HCT116 (cell line): Measurements from ENCODE around the gene GLUD1. TPM values are rescaled to one million over a fixed set of nuclear protein-coding genes. Genes with fewer than 3 reads are reported as not detected.

Experiments used
- ATAC-seq: fragments of 200-7000 bp; cut with Tn5 transposase; 2 replicates; pipeline ENCODE4 v1.9.1; 2020; ENCODE audit warnings: mild to moderate bottlenecking, moderate library complexity
- BruUV-seq: library from RNA; stranded (reverse); fragments of 400-500 nt; replicated peaks from 2 replicates; lab custom pipeline; 2021; lab: Mats Ljungman, UMichigan
- CTCF ChIA-PET: fragments of 300-600 bp; sonication (Branson Sonifier 250); formaldehyde crosslinking; loops from one replicate; lab custom pipeline; 2021; ENCODE audit warnings: antibody characterized with exemption; lab: Charles Lee
- POLR2A ChIA-PET: fragments of 300-600, 350-600 bp; sonication (Branson Sonifier 250); formaldehyde crosslinking; loops from one replicate; lab custom pipeline; 2021; ENCODE audit warnings: antibody characterized with exemption; lab: Charles Lee
- RAD21 ChIA-PET, 2 experiments: fragments of 300-600 bp; sonication (Branson Sonifier 250); formaldehyde crosslinking; loops; one replicate each; lab custom pipeline; 2023; ENCODE audit warnings: low total read pairs in 2 of 2; ENCODE audit not compliant: uncharacterized antibody in 2 of 2, unreplicated experiment in 2 of 2, low non-redundant PET in 1 of 2; lab: Charles Lee
- DNase-seq: peaks from one replicate; pipeline ENCODE4 v3.0.0-alpha.2; 2010; ENCODE audit warnings: low read depth, low spot score
- H2AFZ ChIP-seq: fragments of 200-600 bp; shearing (Covaris generic), sonication (generic); 2 replicates; pipeline ENCODE4 v1.6.1; 2017; ENCODE audit warnings: low read depth, mixed run types, mixed read lengths, antibody characterized with exemption, low read length; ENCODE audit not compliant: poor library complexity, severe bottlenecking
- H3K27ac ChIP-seq: 2 replicates; pipeline ENCODE4 v1.5.1; 2012; ENCODE audit warnings: low read depth, low read length
- H3K27me3 ChIP-seq: fragments of 200-600 bp; sonication (generic); 2 replicates; pipeline ENCODE4 v1.6.1; 2016; ENCODE audit warnings: mixed run types, low read length, mixed read lengths; ENCODE audit not compliant: insufficient read depth
- H3K36me3 ChIP-seq, 2 experiments: fragments of 200-500 bp in 1 of 2; fragments of 200-600 bp in 1 of 2; sonication (Bioruptor generic) in 1 of 2; sonication (generic) in 1 of 2; 2 replicates each; pipeline versions ENCODE4 v1.5.1 to v1.6.1; 2014 to 2016; ENCODE audit warnings: low read length in 2 of 2, inconsistent platforms in 1 of 2, mixed read lengths in 1 of 2, mixed run types in 1 of 2; ENCODE audit not compliant: insufficient read depth in 2 of 2, control insufficient read depth in 1 of 2
- H3K4me1 ChIP-seq, 2 experiments: fragments of 200-600 bp in 1 of 2; sonication (generic) in 1 of 2; 2 replicates each; pipeline versions ENCODE4 v1.5.1 to v1.6.1; 2012 to 2017; ENCODE audit warnings: low read length in 2 of 2, inconsistent platforms in 1 of 2, mild to moderate bottlenecking in 1 of 2, mixed read lengths in 1 of 2, mixed run types in 1 of 2, moderate library complexity in 1 of 2; ENCODE audit not compliant: insufficient read depth in 2 of 2, control insufficient read depth in 1 of 2
- H3K4me2 ChIP-seq: fragments of 200-600 bp; sonication (generic); 2 replicates; pipeline ENCODE4 v1.6.1; 2017; ENCODE audit warnings: mixed run types, low read length, mixed read lengths
- H3K4me3 ChIP-seq, 2 experiments: fragments of 200-600 bp in 1 of 2; sonication (generic) in 1 of 2; replicated peaks in 1 of 2; 2 replicates each; pipeline ENCODE4 v1.5.1; 2011 to 2016; ENCODE audit warnings: low read length in 2 of 2, control low read depth in 1 of 2, low read depth in 1 of 2, mild to moderate bottlenecking in 1 of 2, mixed read lengths in 1 of 2, mixed run types in 1 of 2
- H3K79me2 ChIP-seq: fragments of 200-600 bp; sonication (generic); 2 replicates; pipeline ENCODE4 v1.6.1; 2017; ENCODE audit warnings: mild to moderate bottlenecking, mixed run types, low read length, moderate library complexity, mixed read lengths; ENCODE audit not compliant: insufficient read depth
- H3K9ac ChIP-seq: fragments of 200-600 bp; sonication (generic); 2 replicates; pipeline ENCODE4 v1.6.1; 2016; ENCODE audit warnings: low read length, mixed read lengths
- H3K9me2 ChIP-seq: fragments of 200-600 bp; sonication (generic), shearing (Covaris generic); 2 replicates; pipeline ENCODE4 v1.6.1; 2017; ENCODE audit warnings: mixed run types, mild to moderate bottlenecking, moderate library complexity; ENCODE audit not compliant: insufficient read depth
- H3K9me3 ChIP-seq, 2 experiments: fragments of 200-500 bp in 1 of 2; fragments of 200-600 bp in 1 of 2; sonication (Bioruptor generic) in 1 of 2; sonication (generic) in 1 of 2; 2 replicates each; pipeline ENCODE4 v1.6.1; 2014 to 2017; ENCODE audit warnings: low read length in 2 of 2, mixed read lengths in 2 of 2, inconsistent platforms in 1 of 2, low read depth in 1 of 2, mild to moderate bottlenecking in 1 of 2, mixed run types in 1 of 2, moderate library complexity in 1 of 2; ENCODE audit not compliant: control insufficient read depth in 1 of 2, insufficient read depth in 1 of 2
- H4K20me1 ChIP-seq: fragments of 200-600 bp; sonication (generic), shearing (Covaris generic); 2 replicates; pipeline ENCODE4 v1.6.1; 2017; ENCODE audit warnings: mixed run types, mild to moderate bottlenecking, moderate library complexity; ENCODE audit not compliant: insufficient read depth
- CBX3 ChIP-seq: IDR thresholded peaks from 2 replicates; pipeline ENCODE4 v1.6.1; 2012; ENCODE audit warnings: low read depth
- CEBPB ChIP-seq: IDR thresholded peaks from 2 replicates; pipeline ENCODE4 v1.6.1; 2012; ENCODE audit warnings: low read depth
- EGR1 ChIP-seq: IDR thresholded peaks from 2 replicates; pipeline ENCODE4 v1.6.1; 2012; ENCODE audit warnings: low read depth
- ELF1 ChIP-seq: IDR thresholded peaks from 2 replicates; pipeline ENCODE4 v1.6.1; 2012; ENCODE audit warnings: low read depth, borderline replicate concordance
- EZH2 ChIP-seq: fragments of 200-600 bp; sonication (generic); IDR thresholded peaks from 2 replicates; pipeline ENCODE4 v1.6.1; 2017; ENCODE audit warnings: antibody characterized with exemption, mixed run types
- EZH2phosphoT487 ChIP-seq: fragments of 200-600 bp; IDR thresholded peaks from 2 replicates; pipeline ENCODE4 v1.6.1; 2018; ENCODE audit warnings: antibody characterized with exemption, borderline replicate concordance
- FOSL1 ChIP-seq: IDR thresholded peaks from 2 replicates; pipeline ENCODE4 v1.6.1; 2012; ENCODE audit warnings: low read depth
- JUND ChIP-seq: IDR thresholded peaks from 2 replicates; pipeline ENCODE4 v1.6.1; 2012
- POLR2A ChIP-seq: IDR thresholded peaks from 2 replicates; pipeline ENCODE4 v1.7.0; 2011; ENCODE audit warnings: borderline replicate concordance; ENCODE audit not compliant: insufficient read depth, insufficient read length; ENCODE audit errors: extremely low read depth
- POLR2AphosphoS5 ChIP-seq: IDR thresholded peaks from 2 replicates; pipeline ENCODE4 v1.6.1; 2011; ENCODE audit warnings: mild to moderate bottlenecking, low read depth, low read length, moderate library complexity
- RAD21 ChIP-seq: IDR thresholded peaks from 2 replicates; pipeline ENCODE4 v1.6.1; 2012; ENCODE audit warnings: low read depth, mild to moderate bottlenecking
- SIN3A ChIP-seq: IDR thresholded peaks from 2 replicates; pipeline ENCODE4 v1.6.1; 2012; ENCODE audit warnings: low read depth
- YY1 ChIP-seq: IDR thresholded peaks from 2 replicates; pipeline ENCODE4 v1.6.1; 2011; ENCODE audit warnings: low read length, low read depth, moderate library complexity, mild to moderate bottlenecking; ENCODE audit not compliant: insufficient replicate concordance; ENCODE audit errors: extremely low read depth
- ZFX ChIP-seq: fragments of 450-650 bp; IDR thresholded peaks from 2 replicates; pipeline ENCODE4 v1.6.1; 2017
- ZNF274 ChIP-seq: fragments of 200-500 bp; sonication (Bioruptor generic); IDR thresholded peaks from 2 replicates; pipeline ENCODE4 v1.6.1; 2014; ENCODE audit warnings: mild to moderate bottlenecking, low read depth, low read length, inconsistent platforms
- intact Hi-C: fragments of 100-400 bp; cut with micrococcal nuclease; formaldehyde crosslinking; loops from 2 replicates; pipeline ENCODE4 v1.10.0; 2022
- total RNA-seq: library from RNA; stranded (reverse); gene quantifications from one replicate; pipeline ENCODE4 v1.2.1, GENCODE V29; 2021; ENCODE audit not compliant: unreplicated experiment
- TF ChIP-seq, protein P1 (sequence below): IDR thresholded peaks from 2 replicates; pipeline ENCODE4 v1.6.1; 2012
- TF ChIP-seq, protein P2 (sequence below): IDR thresholded peaks from 2 replicates; pipeline ENCODE4 v1.6.1; 2011; ENCODE audit warnings: mild to moderate bottlenecking, low read length, moderate library complexity; ENCODE audit not compliant: insufficient replicate concordance; ENCODE audit errors: extremely low read depth
- TF ChIP-seq, protein P3 (sequence below), 3 experiments: fragments of 200-600 bp in 1 of 3; sonication (generic) in 1 of 3; IDR thresholded peaks in 2 of 3; conservative IDR thresholded peaks in 1 of 3; 2 replicates each; pipeline ENCODE4 v1.5.1; 2012 to 2017; ENCODE audit warnings: low read depth in 2 of 3, low read length in 2 of 3, antibody characterized with exemption in 1 of 3, borderline replicate concordance in 1 of 3, control low read depth in 1 of 3, mild to moderate bottlenecking in 1 of 3, mixed read lengths in 1 of 3, mixed run types in 1 of 3, moderate library complexity in 1 of 3; ENCODE audit not compliant: insufficient read depth in 1 of 3
- TF ChIP-seq, protein P4 (sequence below): IDR thresholded peaks from 2 replicates; pipeline ENCODE4 v1.6.1; 2012

GLUD1 gene
- total RNA-seq, 1 experiment from 2014 or later = 131 TPM

DNA sequence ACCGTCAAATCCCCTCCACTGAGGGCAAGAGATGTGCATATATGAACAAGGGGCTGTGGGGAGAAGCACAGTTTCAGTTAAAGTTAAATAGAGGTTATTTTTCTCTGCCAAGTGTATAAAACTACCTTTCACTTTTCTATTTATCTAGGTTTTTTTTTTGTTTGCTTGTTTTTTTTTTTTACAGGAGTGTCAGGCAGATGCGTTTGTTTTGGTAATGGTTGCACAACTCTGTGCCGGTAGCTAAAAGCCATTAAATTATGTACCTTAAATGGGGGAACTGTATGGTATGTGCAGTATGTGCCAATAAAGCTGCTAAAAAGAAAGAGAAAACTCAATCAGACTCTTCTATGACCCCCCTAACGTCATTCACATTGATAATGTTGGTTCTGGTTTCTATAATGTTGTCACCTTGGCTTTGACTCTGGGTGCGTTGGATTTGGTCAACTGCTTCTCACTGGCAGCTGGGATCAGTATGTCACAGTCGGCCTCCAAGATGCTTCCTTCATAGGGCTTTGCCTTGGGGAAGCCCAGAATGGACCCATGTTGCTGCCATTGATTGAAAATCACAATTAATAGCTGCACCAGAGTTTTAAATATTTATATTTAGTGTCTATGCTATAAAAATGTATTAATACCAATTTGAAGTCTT is 34.2 kb downstream of the GLUD1 start:
- no TSS peak for BruUV-seq
- Histone ChIP-seq H3K27ac (no peak overlapping the region), H3K4me3 (no peak overlapping the region), H3K79me2 (no peaks in the 10 kb centered on the region), H3K9me2 (no peaks in the 10 kb centered on the region), H3K9ac (no peak overlapping the region), H3K4me1 (no peaks in the 10 kb centered on the region), H3K9me3 (no peaks in the 10 kb centered on the region), H4K20me1 (no peaks in the 10 kb centered on the region), H3K36me3 (peaks cover 43% of the 10 kb centered on the region in 2 experiments), H3K4me2 (no peak overlapping the region), H2AFZ (no peak overlapping the region), H3K27me3 (no peaks in the 10 kb centered on the region)
- ATAC-seq (no peak), DNase-seq (no peak)
- ChIA-PET RAD21 (no interaction called here), POLR2A (no interaction called here), CTCF (no interaction called here)
- TF ChIP-seq RAD21 (no peak), POLR2A (no peak), EGR1 (no peak), FOSL1 (no peak), YY1 (no peak), ZNF274 (no peak), CBX3 (no peak), ELF1 (no peak), EZH2phosphoT487 (no peak), ZFX (no peak), POLR2AphosphoS5 (no peak), JUND (no peak), SIN3A (no peak), EZH2 (no peak), CEBPB (no peak)
- TF ChIP-seq, protein P1, sequence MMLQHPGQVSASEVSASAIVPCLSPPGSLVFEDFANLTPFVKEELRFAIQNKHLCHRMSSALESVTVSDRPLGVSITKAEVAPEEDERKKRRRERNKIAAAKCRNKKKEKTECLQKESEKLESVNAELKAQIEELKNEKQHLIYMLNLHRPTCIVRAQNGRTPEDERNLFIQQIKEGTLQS = no peak
- TF ChIP-seq, protein P2, sequence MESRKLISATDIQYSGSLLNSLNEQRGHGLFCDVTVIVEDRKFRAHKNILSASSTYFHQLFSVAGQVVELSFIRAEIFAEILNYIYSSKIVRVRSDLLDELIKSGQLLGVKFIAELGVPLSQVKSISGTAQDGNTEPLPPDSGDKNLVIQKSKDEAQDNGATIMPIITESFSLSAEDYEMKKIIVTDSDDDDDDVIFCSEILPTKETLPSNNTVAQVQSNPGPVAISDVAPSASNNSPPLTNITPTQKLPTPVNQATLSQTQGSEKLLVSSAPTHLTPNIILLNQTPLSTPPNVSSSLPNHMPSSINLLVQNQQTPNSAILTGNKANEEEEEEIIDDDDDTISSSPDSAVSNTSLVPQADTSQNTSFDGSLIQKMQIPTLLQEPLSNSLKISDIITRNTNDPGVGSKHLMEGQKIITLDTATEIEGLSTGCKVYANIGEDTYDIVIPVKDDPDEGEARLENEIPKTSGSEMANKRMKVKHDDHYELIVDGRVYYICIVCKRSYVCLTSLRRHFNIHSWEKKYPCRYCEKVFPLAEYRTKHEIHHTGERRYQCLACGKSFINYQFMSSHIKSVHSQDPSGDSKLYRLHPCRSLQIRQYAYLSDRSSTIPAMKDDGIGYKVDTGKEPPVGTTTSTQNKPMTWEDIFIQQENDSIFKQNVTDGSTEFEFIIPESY = no peak
- TF ChIP-seq, protein P3, sequence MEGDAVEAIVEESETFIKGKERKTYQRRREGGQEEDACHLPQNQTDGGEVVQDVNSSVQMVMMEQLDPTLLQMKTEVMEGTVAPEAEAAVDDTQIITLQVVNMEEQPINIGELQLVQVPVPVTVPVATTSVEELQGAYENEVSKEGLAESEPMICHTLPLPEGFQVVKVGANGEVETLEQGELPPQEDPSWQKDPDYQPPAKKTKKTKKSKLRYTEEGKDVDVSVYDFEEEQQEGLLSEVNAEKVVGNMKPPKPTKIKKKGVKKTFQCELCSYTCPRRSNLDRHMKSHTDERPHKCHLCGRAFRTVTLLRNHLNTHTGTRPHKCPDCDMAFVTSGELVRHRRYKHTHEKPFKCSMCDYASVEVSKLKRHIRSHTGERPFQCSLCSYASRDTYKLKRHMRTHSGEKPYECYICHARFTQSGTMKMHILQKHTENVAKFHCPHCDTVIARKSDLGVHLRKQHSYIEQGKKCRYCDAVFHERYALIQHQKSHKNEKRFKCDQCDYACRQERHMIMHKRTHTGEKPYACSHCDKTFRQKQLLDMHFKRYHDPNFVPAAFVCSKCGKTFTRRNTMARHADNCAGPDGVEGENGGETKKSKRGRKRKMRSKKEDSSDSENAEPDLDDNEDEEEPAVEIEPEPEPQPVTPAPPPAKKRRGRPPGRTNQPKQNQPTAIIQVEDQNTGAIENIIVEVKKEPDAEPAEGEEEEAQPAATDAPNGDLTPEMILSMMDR (IDR thresholded peaks at IDR 0.05 in 2 of 3, conservative IDR thresholded peaks at IDR 0.05 in 1 of 3; ENCODE audit: borderline replicate concordance in 1 of 3, insufficient read depth in 1 of 3, low read depth in 2 of 3, low read length in 2 of 3) = no peak
- TF ChIP-seq, protein P4, sequence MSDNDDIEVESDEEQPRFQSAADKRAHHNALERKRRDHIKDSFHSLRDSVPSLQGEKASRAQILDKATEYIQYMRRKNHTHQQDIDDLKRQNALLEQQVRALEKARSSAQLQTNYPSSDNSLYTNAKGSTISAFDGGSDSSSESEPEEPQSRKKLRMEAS = no peak
- intact Hi-C loops = no loop called here
